Measurements from ENCODE around the gene USP6. TPM values are rescaled to one million over a fixed set of nuclear protein-coding genes. Genes with fewer than 3 reads are reported as not detected.
"Not testable (repeated sequence)": the region's sequence is repeated elsewhere in the genome, so short reads cannot be mapped to it uniquely, and the experiment has no call there.

USP6 gene
- total RNA-seq, 1 donor: 2.2 TPM

GRCh38 chr17:5121186-5121841 is 5.5 kb downstream of the USP6 start:
- DNase-seq (ENCODE audit: low read depth in 2 of 3, low spot score in 2 of 3): no peak

GRCh38 chr17:5122056-5122455 is 6.2 kb downstream of the USP6 start:
- not testable (repeated sequence) for DNase-seq (ENCODE audit: low read depth in 2 of 3, low spot score in 2 of 3)

GRCh38 chr17:5122586-5123342 is 6.9 kb downstream of the USP6 start:
- DNase-seq (ENCODE audit: low read depth in 2 of 3, low spot score in 2 of 3): peak in 2 of 3 donors; percentile 18 to 49

GRCh38 chr17:5123343-5124124 is 7.7 kb downstream of the USP6 start:
- no peak for DNase-seq (ENCODE audit: low read depth in 2 of 3, low spot score in 2 of 3)

- DNase-seq (ENCODE audit: low read depth in 2 of 3, low spot score in 2 of 3): not testable (repeated sequence)
Measured at GRCh38 chr17:5124125-5124760, 8.4 kb downstream of the USP6 start.

GRCh38 chr17:5124896-5125295 is 9.1 kb downstream of the USP6 start:
- DNase-seq (ENCODE audit: low read depth in 2 of 3, low spot score in 2 of 3): not testable (repeated sequence)

- no peak for DNase-seq (ENCODE audit: low read depth in 2 of 3, low spot score in 2 of 3)
Measured at GRCh38 chr17:5126719-5127488, 11.1 kb downstream of the USP6 start.

- no peak for DNase-seq (ENCODE audit: low read depth in 2 of 3, low spot score in 2 of 3)
Measured at GRCh38 chr17:5127910-5128309, 12.1 kb downstream of the USP6 start.

GRCh38 chr17:5128387-5128786 is 12.6 kb downstream of the USP6 start:
- DNase-seq (ENCODE audit: low read depth in 2 of 3, low spot score in 2 of 3): not testable (repeated sequence)

- DNase-seq (ENCODE audit: low read depth in 2 of 3, low spot score in 2 of 3): no peak
Measured at GRCh38 chr17:5128905-5129535, 13.2 kb downstream of the USP6 start.

GRCh38 chr17:5129770-5130169 is 13.9 kb downstream of the USP6 start:
- DNase-seq (ENCODE audit: low read depth in 2 of 3, low spot score in 2 of 3): not testable (repeated sequence)

- DNase-seq (ENCODE audit: low read depth in 2 of 3, low spot score in 2 of 3): not testable (repeated sequence)
Measured at GRCh38 chr17:5130261-5130660, 14.4 kb downstream of the USP6 start.

- DNase-seq (ENCODE audit: low read depth in 2 of 3, low spot score in 2 of 3): not testable (repeated sequence)
Measured at GRCh38 chr17:5130687-5131086, 14.9 kb downstream of the USP6 start.

GRCh38 chr17:5131146-5131715 is 15.4 kb downstream of the USP6 start:
- no peak for DNase-seq (ENCODE audit: low read depth in 2 of 3, low spot score in 2 of 3)

GRCh38 chr17:5131799-5132502 is 16.1 kb downstream of the USP6 start:
- DNase-seq (ENCODE audit: low read depth in 2 of 3, low spot score in 2 of 3): not testable (repeated sequence)

- peak in 1 of 3 donors; percentile 8 for DNase-seq (ENCODE audit: low read depth in 2 of 3, low spot score in 2 of 3)
Measured at GRCh38 chr17:5132503-5133225, 16.8 kb downstream of the USP6 start.

- no peak for DNase-seq (ENCODE audit: low read depth in 2 of 3, low spot score in 2 of 3)
Measured at GRCh38 chr17:5133311-5133710, 17.5 kb downstream of the USP6 start.

GRCh38 chr17:5133961-5134360 is 18.1 kb downstream of the USP6 start:
- not testable (repeated sequence) for DNase-seq (ENCODE audit: low read depth in 2 of 3, low spot score in 2 of 3)

All from hematopoietic multipotent progenitor cell (in vitro differentiated cells).